Hippocampal formation (tissue), 2 donors: ENCODE data around the gene ANKRD62.

Source experiments
- DNase-seq, 2 donors: peaks; one replicate each; lab custom pipeline; 2025; lab: John Stamatoyannopoulos, UW

Gene ANKRD62

GRCh38 chr18:12093520-12094257 is at the start of gene ANKRD62:
Gene ANKRD62 (plus strand): TSS chr18:12093843. CDS start chr18:12094018, 175 bp downstream.
- no peak for DNase-seq

DNA sequence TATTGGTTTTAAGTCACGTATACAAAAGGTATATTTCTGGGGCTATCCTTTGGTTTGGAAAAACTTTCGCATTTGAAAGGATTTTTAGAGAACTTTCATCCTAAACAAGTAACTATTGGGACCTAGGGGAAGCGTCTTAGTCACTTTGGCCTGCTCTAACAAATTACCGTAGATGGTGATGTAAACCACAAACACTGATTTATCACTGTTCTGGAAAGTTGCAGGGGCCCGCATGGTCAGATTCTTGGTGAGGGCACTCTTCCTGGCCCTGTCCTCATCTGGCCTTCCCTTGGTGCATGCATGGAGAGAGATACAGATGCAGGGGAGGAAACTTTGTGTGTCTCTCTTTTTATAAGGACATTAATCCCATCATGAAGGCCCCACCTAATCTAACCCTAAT is 49.1 kb upstream of the ANKRD62 start:
- no peak for DNase-seq

GRCh38 chr18:12046046-12046750 is 47.4 kb upstream of the ANKRD62 start:
- DNase-seq, result no peak

GRCh38 chr18:12046751-12047335 is 46.8 kb upstream of the ANKRD62 start:
- DNase-seq, result no peak

GRCh38 chr18:12048010-12048826 is 45.4 kb upstream of the ANKRD62 start:
- no peak for DNase-seq

DNA sequence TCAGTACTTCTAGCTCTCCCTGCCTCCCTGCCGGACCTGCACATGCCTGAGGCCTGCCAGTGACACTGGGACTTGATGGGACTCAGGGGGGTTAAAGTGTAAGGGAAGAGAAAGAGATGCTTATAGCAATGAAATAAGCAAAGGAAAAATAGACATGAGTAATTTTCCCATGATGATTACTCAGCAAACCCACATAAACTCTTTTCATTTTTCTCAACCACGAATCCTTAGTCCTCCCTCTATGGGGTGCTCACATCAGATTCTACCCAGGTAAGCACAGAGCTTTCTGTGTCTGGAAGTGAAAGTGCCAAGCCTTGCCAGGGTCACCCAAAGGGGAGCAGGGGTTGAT is 44.8 kb upstream of the ANKRD62 start:
- DNase-seq, result no peak

GRCh38 chr18:12049978-12050811 is 43.4 kb upstream of the ANKRD62 start:
- DNase-seq, result no peak

DNA sequence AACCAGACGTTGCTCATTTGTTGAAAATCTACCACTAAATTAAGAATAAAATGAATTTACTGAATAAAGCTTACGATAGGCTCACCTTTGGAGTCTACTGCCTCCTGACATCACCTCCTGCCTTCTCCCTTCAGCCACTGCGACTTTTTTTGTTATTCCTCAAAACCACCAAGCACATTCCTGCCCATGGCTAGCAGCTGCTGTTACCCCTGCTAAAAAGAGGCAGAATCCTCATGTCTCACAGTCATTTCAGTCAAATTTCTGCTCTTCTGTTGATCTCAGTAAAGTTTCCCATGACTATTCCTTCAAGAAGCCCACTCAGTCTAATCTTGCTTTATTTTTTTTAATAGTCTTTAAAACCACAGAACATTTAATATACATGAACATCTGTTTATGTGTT is 40.8 kb upstream of the ANKRD62 start:
- no peak for DNase-seq

DNA sequence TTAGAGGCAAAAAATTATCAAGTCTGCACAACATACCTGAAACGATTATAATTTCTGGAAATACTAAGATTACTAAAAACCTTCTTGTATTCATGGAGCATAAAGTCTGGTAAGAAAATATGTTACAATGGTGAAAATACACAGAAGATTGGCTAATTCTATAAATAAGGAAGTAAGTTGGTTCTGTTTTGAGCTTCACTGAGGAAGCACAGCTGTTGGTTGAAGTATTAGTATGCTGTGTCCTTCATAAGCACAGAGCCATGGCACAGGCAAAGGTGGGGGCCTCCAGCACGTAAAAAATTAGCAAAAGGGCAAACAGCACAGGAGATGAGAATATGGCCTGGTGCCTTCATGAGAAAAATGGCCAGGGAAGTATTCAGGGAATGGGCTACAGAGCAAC is 40.4 kb upstream of the ANKRD62 start:
- no peak for DNase-seq

DNA sequence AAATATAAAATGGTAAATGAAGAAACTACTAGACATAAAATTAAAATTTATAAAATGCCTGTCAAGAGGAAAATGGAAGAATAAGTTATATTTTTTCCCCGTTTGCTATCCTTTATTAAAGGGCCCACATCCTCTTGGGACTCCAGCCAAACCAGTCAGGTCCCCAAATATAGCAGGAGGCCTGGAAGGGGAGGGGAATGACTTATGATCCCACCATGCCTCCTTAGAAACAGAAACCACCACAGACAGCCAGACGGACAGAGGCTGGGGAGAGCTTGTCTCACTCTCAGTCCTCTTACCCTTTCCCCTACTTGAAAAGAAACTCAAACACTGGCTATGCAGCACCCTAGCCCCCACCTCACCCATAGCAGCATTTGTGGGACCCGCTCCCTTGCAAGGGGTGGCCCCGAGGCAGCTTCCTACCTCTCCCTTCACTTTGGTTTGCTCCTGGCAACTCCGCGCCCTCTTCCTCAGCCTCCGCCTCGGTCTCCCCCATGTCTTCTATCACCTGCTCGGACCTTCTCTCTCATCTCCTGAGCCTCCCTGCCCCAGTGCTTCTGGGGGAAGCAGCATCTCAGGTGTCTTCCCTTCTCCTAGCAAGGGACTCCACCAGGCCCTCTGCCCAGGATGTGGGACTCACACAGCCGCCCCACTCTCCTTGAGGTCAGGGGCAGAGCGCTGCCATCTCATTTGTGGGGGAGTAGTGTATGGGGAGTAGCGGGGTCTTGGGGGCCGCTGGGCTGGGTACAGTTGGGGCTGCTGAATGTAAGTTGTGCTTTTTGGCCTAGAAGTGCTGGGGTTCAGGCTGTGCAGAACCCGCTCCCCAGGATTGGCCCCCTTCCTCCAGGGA is 37.4 kb upstream of the ANKRD62 start:
- DNase-seq, result no peak

- no peak for DNase-seq
Measured at GRCh38 chr18:12056884-12057402, 36.7 kb upstream of the ANKRD62 start.

DNA sequence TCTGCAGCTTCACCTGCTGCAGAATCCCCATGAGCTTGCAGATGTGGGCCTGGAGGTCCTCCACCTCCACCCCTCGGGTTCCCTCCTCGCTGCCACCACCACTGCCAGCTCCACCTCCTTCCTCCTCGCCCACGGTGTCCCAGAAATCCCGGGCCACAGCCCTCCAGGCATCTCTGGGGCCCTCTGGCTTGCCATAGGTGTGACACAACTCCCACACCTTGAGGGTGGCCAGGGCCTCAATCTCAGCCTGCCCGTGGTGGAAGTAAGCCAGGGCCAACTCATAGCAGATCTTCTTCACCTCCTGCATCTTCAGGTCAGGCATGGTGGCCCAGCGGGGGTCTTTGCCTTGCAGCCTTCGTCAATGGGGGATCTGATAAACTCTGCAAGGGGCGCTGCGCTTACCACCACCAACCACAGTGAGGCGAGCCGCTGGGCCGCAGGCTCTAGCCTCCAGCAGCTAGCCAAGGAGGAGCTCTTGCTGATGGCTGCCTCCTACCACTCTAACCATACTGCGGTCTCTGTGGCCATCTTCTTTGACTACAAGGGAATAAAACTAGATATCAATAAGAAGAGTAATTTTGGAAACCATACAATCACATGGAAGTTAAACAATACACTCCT is 36.1 kb upstream of the ANKRD62 start:
- no peak for DNase-seq

- no peak for DNase-seq
Measured at GRCh38 chr18:12059334-12060181, 34.1 kb upstream of the ANKRD62 start.

DNA sequence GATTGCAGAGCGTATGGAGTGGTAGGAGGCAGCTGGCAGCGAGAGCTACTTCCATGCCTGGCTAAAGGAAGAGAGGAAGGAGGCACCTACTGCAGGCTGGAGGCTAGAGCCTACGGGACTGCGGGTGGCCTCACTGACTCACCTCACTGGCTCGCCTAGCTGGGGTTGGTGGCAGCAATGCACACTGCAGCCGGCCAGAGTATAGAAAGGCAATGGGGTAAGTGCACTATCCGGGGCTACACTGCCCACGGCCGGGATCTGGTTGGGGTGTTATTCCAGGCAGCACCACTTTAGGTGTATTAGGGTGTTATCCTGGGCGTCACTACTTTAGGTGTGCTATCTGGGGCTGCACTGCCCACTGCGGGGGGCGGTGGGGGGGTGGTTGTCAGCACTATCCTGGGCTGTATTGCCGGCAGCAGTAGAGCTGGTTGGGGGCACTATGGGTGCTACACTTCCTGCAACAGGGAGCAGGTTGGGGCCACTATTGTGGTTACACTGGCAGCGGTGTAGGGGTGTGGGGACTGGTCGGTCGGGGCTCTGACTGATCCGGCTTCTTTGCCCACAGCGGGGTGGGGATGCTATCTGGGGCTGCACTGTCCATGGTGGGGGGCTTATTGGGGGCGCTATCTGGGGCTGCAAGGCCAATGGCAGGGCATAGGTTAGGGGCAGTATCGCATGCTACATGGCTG is 33.3 kb upstream of the ANKRD62 start:
- no peak for DNase-seq

DNA sequence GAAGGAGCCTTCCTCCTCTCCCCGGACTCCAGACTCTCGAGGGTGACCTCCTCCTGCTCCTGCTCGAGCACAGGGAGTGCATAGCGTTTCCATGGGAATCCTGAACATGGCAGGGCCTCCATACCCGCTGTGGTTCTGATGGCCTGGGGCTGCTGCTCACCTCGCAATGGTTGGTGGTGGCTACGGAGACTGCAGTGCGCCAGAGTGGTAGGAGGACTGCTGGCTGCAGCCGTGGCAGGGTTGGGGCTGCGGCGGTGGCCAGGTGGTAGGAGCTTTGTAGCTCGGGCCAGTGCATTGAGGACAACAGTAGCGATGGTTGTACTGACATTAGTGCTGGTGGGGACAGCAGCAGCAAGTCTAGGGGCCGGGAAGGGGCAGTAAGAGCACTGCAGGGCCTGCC is 32.0 kb upstream of the ANKRD62 start:
- DNase-seq, result no peak

DNA sequence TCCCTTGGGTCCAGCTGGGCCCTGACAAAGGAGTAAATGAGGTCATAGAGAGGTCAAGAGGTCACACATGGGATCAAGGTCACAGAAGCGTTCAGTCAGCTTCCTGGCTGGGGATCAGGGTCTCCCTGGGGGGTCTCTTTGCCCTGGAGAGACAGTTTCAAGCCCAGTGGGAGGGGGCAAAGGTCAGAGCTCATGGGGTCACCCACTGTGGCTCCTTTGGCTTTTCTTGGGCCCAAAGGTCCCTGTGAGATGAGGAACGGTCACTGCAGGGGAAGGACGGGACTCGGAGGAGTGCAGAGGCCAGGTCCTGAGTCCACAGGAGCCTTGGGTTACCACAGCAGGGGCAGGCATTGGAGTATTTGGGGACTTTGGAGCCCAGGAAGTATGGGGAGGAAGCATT is 30.7 kb upstream of the ANKRD62 start:
- DNase-seq, result no peak

GRCh38 chr18:12064086-12064763 is 29.4 kb upstream of the ANKRD62 start:
- no peak for DNase-seq

DNA sequence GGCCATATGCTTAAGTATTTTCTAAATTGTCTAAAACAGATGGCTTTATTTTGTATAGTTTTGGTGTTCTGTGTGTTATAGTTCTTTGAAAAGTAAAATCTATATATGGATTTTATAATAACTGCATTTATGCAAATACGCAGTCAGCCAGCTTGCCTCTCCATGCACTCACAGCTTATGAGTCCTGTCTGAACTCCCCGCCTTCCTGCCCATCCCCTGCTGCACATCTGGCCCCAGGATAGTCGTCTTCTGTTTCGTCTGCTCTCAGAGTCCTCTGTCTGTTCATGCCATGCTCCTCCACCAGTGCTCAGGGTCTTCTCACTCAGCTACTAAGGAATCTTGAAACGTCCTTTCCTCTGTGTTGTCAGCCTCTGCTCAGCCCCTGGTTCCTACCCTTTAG is 28.2 kb upstream of the ANKRD62 start:
- no peak for DNase-seq
